ENCODE results near the gene IP6K3.

Gene IP6K3

GRCh38 chr6:33705268-33705885, 41.3 kb downstream of the IP6K3 start:
- no peak for DNase-seq (ENCODE audit: low spot score)

GRCh38 chr6:33704215-33705066, 42.3 kb downstream of the IP6K3 start:
- DNase-seq (ENCODE audit: low spot score) = no peak

DNA sequence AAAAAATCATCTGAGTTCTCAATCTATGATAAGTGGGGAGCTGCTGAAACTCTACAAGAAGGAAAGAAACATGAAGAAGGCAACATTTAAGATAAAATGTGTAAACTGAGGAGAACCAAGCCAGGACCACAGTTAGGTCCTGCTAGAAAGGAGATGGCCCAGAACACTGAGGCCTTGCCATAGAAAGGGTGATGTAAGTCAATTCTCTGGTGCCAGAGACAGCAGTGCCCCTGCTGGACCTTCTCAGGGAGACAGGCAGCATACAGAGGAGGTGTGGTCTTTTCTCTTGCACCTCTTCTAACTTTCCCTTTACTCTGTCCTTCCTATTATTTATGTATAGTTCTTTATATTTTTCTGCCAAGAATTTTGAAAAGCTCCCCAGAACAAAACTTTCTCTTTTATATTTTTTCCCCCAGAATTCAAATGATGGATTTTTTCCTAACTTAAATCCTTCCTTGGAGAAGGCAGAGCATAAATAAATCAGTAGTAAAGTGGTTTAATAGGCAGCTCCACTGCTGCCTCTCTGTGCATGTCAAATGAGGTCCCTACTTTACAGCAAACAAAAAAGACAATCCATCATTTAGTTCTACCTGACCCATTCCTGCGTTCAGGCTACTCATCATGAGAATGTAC, 44.2 kb downstream of the IP6K3 start:
- peak; percentile 80 for DNase-seq (ENCODE audit: low spot score)

DNA sequence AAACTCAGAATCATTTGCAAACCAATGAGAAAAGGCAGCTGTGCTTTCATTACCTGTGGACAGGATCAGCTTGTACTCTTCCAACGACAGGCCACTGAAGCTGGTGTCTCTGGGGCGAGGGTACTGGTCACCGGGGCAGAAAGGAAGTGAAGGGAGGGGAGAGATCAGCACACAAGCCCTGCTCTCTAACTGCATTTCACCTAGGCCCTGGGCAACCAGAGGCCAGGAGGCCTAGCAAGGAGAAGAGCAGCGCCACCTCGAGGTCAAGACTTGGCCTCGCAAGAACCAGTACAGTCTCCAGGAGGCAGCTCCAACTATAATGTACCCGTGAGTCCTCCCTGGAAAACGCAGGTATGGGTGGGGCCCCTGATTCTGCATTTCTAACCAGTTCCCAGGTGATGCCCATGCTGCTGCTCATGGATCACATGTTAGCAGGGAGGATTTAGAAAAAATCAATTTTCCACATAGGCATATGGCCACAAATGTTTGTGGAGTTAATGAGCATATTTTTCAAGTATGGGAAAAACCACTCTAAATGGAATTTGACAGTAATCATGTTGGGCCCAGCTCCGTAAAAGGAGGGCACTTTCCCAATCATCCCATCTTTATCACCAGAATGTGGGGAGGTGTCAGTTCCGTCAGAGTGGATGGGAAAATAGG, 46.2 kb downstream of the IP6K3 start:
- DNase-seq (ENCODE audit: low spot score) = peak; percentile 79

GRCh38 chr6:33699739-33700138, 47.0 kb downstream of the IP6K3 start:
- no peak for DNase-seq (ENCODE audit: low spot score)

- DNase-seq (ENCODE audit: low spot score) = no peak
Measured at GRCh38 chr6:33699131-33699530, 47.6 kb downstream of the IP6K3 start.

GRCh38 chr6:33698494-33698893, 48.2 kb downstream of the IP6K3 start:
- DNase-seq (ENCODE audit: low spot score) = no peak

DNA sequence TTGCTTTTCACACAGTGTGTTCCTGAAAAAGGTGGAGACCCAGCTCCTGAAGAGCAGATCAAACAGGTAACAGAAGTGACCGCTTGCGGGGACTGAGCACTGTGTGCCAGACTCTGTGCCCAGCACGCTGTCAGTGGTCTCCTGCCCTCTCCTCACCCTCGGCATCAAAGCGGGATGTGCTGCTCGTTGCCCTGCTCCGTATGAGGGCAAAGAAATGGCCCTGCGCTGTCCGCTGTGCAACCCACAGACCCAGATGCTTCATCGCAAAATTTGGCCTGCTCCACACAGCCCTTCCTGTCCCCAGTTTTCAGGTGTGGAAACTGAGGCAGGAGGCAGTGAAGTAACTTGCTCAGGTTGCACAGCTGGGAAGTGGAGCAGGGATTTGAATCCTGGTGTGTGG, 48.9 kb downstream of the IP6K3 start:
- DNase-seq (ENCODE audit: low spot score) = no peak

GRCh38 chr6:33696548-33697518, 49.9 kb downstream of the IP6K3 start:
- DNase-seq (ENCODE audit: low spot score) = peak; percentile 21

- DNase-seq (ENCODE audit: low spot score) = no peak
Measured at GRCh38 chr6:33696076-33696475, 50.6 kb downstream of the IP6K3 start.

DNA sequence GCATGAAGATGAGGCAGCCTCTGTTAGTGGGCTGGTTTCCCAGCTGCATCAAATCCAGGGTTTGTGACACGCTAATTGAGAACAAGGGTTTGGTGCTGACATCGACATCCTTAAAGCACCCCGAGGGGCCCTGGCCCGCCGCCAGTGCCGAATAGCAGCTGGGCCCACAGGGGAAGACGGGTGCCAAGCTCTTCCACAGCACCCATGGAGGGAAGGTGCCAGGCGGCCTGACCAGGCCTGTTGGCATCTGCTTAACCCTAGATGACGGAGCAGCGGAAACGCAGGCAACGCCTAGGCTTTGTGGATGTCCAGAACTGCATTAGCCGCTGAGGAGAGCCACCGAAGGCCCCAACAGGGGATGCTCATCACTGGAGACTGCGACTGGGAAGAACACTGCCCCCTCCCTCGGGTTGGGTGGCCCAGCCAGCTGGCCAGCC, 51.2 kb downstream of the IP6K3 start:
- DNase-seq (ENCODE audit: low spot score) = no peak

DNA sequence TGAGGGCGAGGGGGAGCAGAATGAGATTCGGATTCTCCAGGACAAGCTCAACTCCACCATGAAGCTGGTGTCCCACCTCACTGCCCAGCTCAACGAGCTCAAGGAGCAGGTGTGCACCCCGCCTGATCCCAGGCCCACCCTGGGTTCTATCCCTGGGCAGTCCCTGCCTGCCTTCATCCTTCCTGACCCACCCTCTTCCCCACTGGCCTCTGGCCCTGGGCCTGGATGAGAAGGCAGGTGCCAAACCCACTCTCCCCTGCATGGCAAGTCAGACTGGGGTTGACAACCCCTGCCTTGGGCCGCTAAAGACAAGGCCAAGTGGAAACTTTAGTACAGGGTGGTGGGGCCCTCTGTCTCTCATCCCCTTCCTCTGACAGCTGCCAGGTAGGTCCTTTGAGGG, 51.7 kb downstream of the IP6K3 start:
- DNase-seq (ENCODE audit: low spot score) = no peak

- DNase-seq (ENCODE audit: low spot score) = peak; percentile 36
Measured at GRCh38 chr6:33694401-33694931, 52.2 kb downstream of the IP6K3 start.

- no peak for DNase-seq (ENCODE audit: low spot score)
Measured at GRCh38 chr6:33693186-33694105, 53.3 kb downstream of the IP6K3 start.

GRCh38 chr6:33692760-33693158, 53.9 kb downstream of the IP6K3 start:
- DNase-seq (ENCODE audit: low spot score) = no peak

DNA sequence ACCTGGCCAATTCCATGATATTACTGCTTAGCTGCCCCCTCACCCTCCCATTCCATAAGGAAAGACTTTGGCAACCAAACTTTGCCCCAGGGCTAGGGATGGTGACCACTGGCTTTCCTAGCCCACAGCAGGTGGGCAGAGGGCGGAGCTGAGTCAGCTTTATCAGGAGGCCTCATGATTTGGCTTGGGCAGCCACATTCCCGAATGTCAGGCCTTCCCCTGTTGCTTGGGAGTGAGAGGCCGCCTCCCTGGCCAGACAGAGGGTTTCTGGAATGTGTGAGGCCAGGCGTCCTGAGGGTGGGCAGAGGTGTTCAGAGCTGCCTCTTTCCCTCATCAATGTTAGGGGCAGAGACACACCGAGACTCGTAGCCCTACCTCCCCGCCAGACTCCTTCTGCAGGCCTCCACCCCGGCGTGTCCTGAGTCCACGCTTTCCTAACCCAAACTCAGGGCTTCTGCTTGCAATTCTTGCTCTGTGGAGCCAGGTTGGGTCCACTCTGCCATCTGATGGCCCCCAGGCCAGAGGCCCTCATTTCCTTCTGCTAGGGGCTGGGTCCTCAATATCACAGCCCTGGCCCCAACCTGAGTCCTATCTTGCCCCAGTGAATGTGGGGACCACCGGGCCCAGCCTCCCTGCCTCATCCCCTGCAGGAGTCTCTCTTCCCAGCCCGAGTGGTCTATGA, 54.5 kb downstream of the IP6K3 start:
- no peak for DNase-seq (ENCODE audit: low spot score)

DNA sequence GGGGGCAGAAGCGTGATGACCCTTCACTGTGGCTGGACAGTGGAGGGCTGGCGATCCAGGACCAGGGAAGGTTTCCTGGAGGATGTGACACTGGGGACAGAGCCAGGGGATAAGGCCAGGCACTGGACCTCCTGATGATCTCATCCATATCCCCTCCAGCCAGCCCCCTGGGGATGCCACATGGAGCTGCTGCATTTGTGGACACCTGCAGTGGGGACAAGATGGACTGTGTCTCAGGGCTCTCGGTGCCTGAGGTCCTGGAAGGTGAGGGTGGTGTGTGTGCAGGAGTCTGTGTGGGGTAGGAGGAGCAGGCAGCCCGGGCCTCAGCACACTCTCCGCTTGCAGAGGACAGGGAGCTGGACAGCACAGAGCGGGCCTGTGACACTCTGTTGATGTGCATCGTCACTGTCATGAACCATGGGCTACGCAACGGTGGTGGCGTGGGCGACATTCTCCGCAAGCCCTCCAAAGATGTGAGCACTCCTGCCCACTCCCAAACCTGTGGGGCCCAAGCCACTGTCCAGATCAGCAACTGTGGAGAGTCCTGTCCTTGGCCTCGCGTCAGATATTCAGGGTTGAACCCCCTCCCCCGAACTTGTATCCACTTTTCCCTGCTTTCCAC, 55.1 kb downstream of the IP6K3 start:
- DNase-seq (ENCODE audit: low spot score) = no peak

- no peak for DNase-seq (ENCODE audit: low spot score)
Measured at GRCh38 chr6:33690766-33691165, 55.9 kb downstream of the IP6K3 start.

GRCh38 chr6:33689879-33690278, 56.8 kb downstream of the IP6K3 start:
- DNase-seq (ENCODE audit: low spot score) = no peak

All from RKO (cell line).